Activated gamma-delta T cell treated with anti-CD3 and anti-CD28 coated beads, Interleukin-2, amount 50 U/mL, for 16 hours (primary cell): ENCODE results near the gene TBL1XR1.

Experiments used
- DNase-seq: peaks from one replicate; pipeline ENCODE4 v3.0.0-alpha.2; 2020; ENCODE audit warnings: low read depth

The TBL1XR1 gene

GRCh38 chr3:177107461-177108239 lies 89.6 kb downstream of the TBL1XR1 start:
- DNase-seq, result no peak

- DNase-seq, result no peak
Observed at GRCh38 chr3:177106594-177106993, 90.7 kb downstream of the TBL1XR1 start.

- DNase-seq, result no peak
Observed at GRCh38 chr3:177106184-177106583, 91.1 kb downstream of the TBL1XR1 start.

- no peak for DNase-seq
Observed at GRCh38 chr3:177105623-177106022, 91.7 kb downstream of the TBL1XR1 start.

GRCh38 chr3:177104299-177104992 lies 92.8 kb downstream of the TBL1XR1 start:
- no peak for DNase-seq

- DNase-seq, result no peak
Observed at GRCh38 chr3:177102553-177102952, 94.7 kb downstream of the TBL1XR1 start.

GRCh38 chr3:177098551-177098950 lies 98.7 kb downstream of the TBL1XR1 start:
- DNase-seq, result no peak

- no peak for DNase-seq
Observed at GRCh38 chr3:177096615-177097014, 100.7 kb downstream of the TBL1XR1 start.

GRCh38 chr3:177093966-177094365 lies 103.3 kb downstream of the TBL1XR1 start:
- no peak for DNase-seq

GRCh38 chr3:177089901-177090300 lies 107.4 kb downstream of the TBL1XR1 start:
- no peak for DNase-seq

- no peak for DNase-seq
Observed at GRCh38 chr3:177089110-177089509, 108.2 kb downstream of the TBL1XR1 start.

GRCh38 chr3:177085794-177086193 lies 111.5 kb downstream of the TBL1XR1 start:
- DNase-seq, result no peak

GRCh38 chr3:177084616-177085015 lies 112.7 kb downstream of the TBL1XR1 start:
- no peak for DNase-seq

- no peak for DNase-seq
Observed at GRCh38 chr3:177080122-177080521, 117.2 kb downstream of the TBL1XR1 start.

- no peak for DNase-seq
Observed at GRCh38 chr3:177079684-177080083, 117.6 kb downstream of the TBL1XR1 start.

GRCh38 chr3:177071496-177072156 lies 125.7 kb downstream of the TBL1XR1 start:
- DNase-seq, result no peak

GRCh38 chr3:177069514-177070329 lies 127.6 kb downstream of the TBL1XR1 start:
- no peak for DNase-seq

GRCh38 chr3:177068967-177069366 lies 128.3 kb downstream of the TBL1XR1 start:
- DNase-seq, result no peak

GRCh38 chr3:177066068-177066467 lies 131.2 kb downstream of the TBL1XR1 start:
- no peak for DNase-seq

GRCh38 chr3:177065285-177066033 lies 131.8 kb downstream of the TBL1XR1 start:
- DNase-seq, result no peak

GRCh38 chr3:177062052-177062732 lies 135.1 kb downstream of the TBL1XR1 start:
- no peak for DNase-seq
